HepG2 (cell line): ENCODE measurements around the gene HOXC5. TPM values are rescaled to one million over a fixed set of nuclear protein-coding genes. Genes with fewer than 3 reads are reported as not detected.

Experiments used
- ATAC-seq: fragments of 200-7000 bp; cut with Tn5 transposase; 3 replicates; pipeline ENCODE4 v1.9.1; 2020; ENCODE audit warnings: mild to moderate bottlenecking, moderate library complexity
- BruUV-seq: library from RNA; stranded (reverse); fragments of 400-500 nt; replicated peaks from 2 replicates; lab custom pipeline; 2021; lab: Mats Ljungman, UMichigan
- CTCF ChIA-PET: fragments of 300-600 bp; formaldehyde crosslinking; extraction: SDS; loops from one replicate; lab custom pipeline; 2021; ENCODE audit warnings: low total read pairs, inconsistent platforms, low intra/inter-chr PET ratio; lab: Yijun Ruan, JAX
- POLR2A ChIA-PET: fragments of 350-600 bp; sonication (Branson Sonifier 250); formaldehyde crosslinking; loops from one replicate; lab custom pipeline; 2020; ENCODE audit warnings: antibody characterized with exemption, inconsistent platforms; lab: Yijun Ruan, JAX
- DNase-seq: peaks from one replicate; pipeline ENCODE4 v3.0.0-alpha.2; 2015; ENCODE audit warnings: low spot score
- FAIRE-seq: peaks from 3 replicates; lab custom pipeline; 2011; peaks lifted over from hg19 to GRCh38; lab: Jason Lieb, UNC
- H2AFZ ChIP-seq: one replicate; pipeline ENCODE4 v1.6.1; 2011; ENCODE audit warnings: low read length, inconsistent platforms
- H3K27ac ChIP-seq: fragments of 300-600 bp; 3 replicates; pipeline ENCODE4 v1.8.0; 2011; ENCODE audit warnings: mixed run types, mild to moderate bottlenecking, mixed read lengths, low read length, inconsistent platforms; ENCODE audit not compliant: insufficient read depth; ENCODE audit errors: extremely low read length
- H3K27me3 ChIP-seq, 2 experiments: fragments of 200-600 bp in 1 of 2; 2 replicates in 1 of 2; 3 replicates in 1 of 2; pipeline versions ENCODE4 v1.6.0 to v1.8.0; 2011; ENCODE audit warnings: low read length in 2 of 2, mild to moderate bottlenecking in 2 of 2, moderate library complexity in 2 of 2, inconsistent platforms in 1 of 2; ENCODE audit not compliant: insufficient read depth in 2 of 2, control insufficient read depth in 1 of 2
- H3K36me3 ChIP-seq, 2 experiments: fragments of 200-600 bp in 1 of 2; replicated peaks in 1 of 2; 2 replicates in 1 of 2; 3 replicates in 1 of 2; pipeline versions ENCODE4 v1.5.1 to v1.8.0; 2011; ENCODE audit warnings: low read length in 2 of 2, inconsistent platforms in 1 of 2; ENCODE audit not compliant: insufficient read depth in 2 of 2, control insufficient read depth in 1 of 2
- H3K4me1 ChIP-seq: 2 replicates; pipeline ENCODE4 v1.5.1; 2012; ENCODE audit warnings: low read length, inconsistent platforms; ENCODE audit not compliant: insufficient read depth
- H3K4me2 ChIP-seq: 2 replicates; pipeline ENCODE4 v1.6.0; 2011; ENCODE audit warnings: low read depth, low read length, inconsistent platforms
- H3K4me3 ChIP-seq, 3 experiments: fragments of 200-600 bp in 1 of 3; sonication (generic), shearing (Covaris generic) in 1 of 3; replicated peaks in 1 of 3; 2 replicates each; pipeline ENCODE4 v1.5.1; 2011 to 2016; ENCODE audit warnings: low read length in 3 of 3, inconsistent platforms in 2 of 3, low read depth in 2 of 3, mild to moderate bottlenecking in 2 of 3, control low read depth in 1 of 3, mixed read lengths in 1 of 3; ENCODE audit not compliant: insufficient read depth in 1 of 3
- H3K79me2 ChIP-seq: one replicate; pipeline ENCODE4 v1.6.1; 2011; ENCODE audit warnings: low read length, inconsistent platforms; ENCODE audit not compliant: insufficient read depth
- H3K9ac ChIP-seq: 2 replicates; pipeline ENCODE4 v1.6.0; 2011; ENCODE audit warnings: mild to moderate bottlenecking, low read depth, low read length, inconsistent platforms; ENCODE audit not compliant: insufficient read depth
- H3K9me3 ChIP-seq: 2 replicates; pipeline ENCODE4 v1.5.1; 2012; ENCODE audit warnings: mild to moderate bottlenecking, low read length
- H4K20me1 ChIP-seq: 2 replicates; pipeline ENCODE4 v1.6.0; 2011; ENCODE audit warnings: inconsistent platforms, mild to moderate bottlenecking, low read length, moderate library complexity; ENCODE audit not compliant: insufficient read depth
- FOSL2 ChIP-seq: sonication (generic); formaldehyde crosslinking; IDR thresholded peaks from 2 replicates; pipeline ENCODE4 v1.4.0; 2020; ENCODE audit warnings: missing genetic modification reagents
- HMGA1 ChIP-seq: sonication (generic); formaldehyde crosslinking; conservative IDR thresholded peaks from 2 replicates; pipeline ENCODE4 v1.4.0; 2020; ENCODE audit warnings: missing genetic modification reagents
- RXRB ChIP-seq: IDR thresholded peaks from 2 replicates; pipeline ENCODE4 v1.6.1; 2016; ENCODE audit warnings: borderline replicate concordance, missing genetic modification reagents, missing compliant biosample characterization
- TAF1 ChIP-seq: sonication (generic); formaldehyde crosslinking; IDR thresholded peaks from 2 replicates; pipeline ENCODE4 v1.4.0; 2020; ENCODE audit warnings: missing genetic modification reagents
- ZBTB42 ChIP-seq: sonication (generic); formaldehyde crosslinking; IDR thresholded peaks from 2 replicates; pipeline ENCODE4 v1.5.0; 2020; ENCODE audit warnings: mild to moderate bottlenecking, missing genetic modification reagents
- ZNF367 ChIP-seq: sonication (generic); formaldehyde crosslinking; IDR thresholded peaks from 2 replicates; pipeline ENCODE4 v1.4.0; 2020; ENCODE audit warnings: missing genetic modification reagents, borderline replicate concordance
- WGBS: methylation state at CpG from one replicate; pipeline ENCODE4 v1.1.6; 2017; ENCODE audit warnings: low lambda C conversion rate; 5-methylcytosine and 5-hydroxymethylcytosine counted together
- in situ Hi-C: cut with HindIII; loops from 2 replicates; pipeline ENCODE4 v1.10.0; 2017; ENCODE audit warnings: low pct_unique_long_range_greater_than_20kb; ENCODE audit not compliant: extremely low pct_ligation_motif_present
- intact Hi-C: fragments of 100-400 bp; cut with micrococcal nuclease; formaldehyde crosslinking; loops from one replicate; pipeline ENCODE4 v1.10.0; 2022; ENCODE audit not compliant: unreplicated experiment
- polyA plus RNA-seq, 8 experiments: library from polyadenylated mRNA; depleted of rRNA in 3 of 8; stranded (reverse) in 7 of 8; unstranded in 1 of 8; fragments of >200 nt; fragmentation: Illumina TruSeq in 4 of 8; extraction: Trizol in 4 of 8; gene quantifications; 2 replicates each; pipeline versions ENCODE4 v1.2.1 to v1.2.3, GENCODE V29; 2011 to 2016; ENCODE audit warnings: low read depth in 4 of 8, missing spikeins in 1 of 8, mixed read lengths in 1 of 8; ENCODE audit not compliant: insufficient read depth in 1 of 8
- total RNA-seq, 5 experiments: library from RNA; depleted of rRNA; stranded (reverse); fragments of >200 nt; fragmentation: Illumina TruSeq; extraction: Trizol; gene quantifications; 2 replicates each; pipeline ENCODE4 v1.2.3, GENCODE V29; 2016; ENCODE audit warnings: low read depth in 1 of 5
- TF ChIP-seq, protein P1 (sequence below): sonication (generic); formaldehyde crosslinking; IDR thresholded peaks from 2 replicates; pipeline ENCODE4 v1.5.1; 2020; ENCODE audit warnings: missing genetic modification reagents, mild to moderate bottlenecking, borderline replicate concordance
- TF ChIP-seq, protein P2 (sequence below): IDR thresholded peaks from 2 replicates; pipeline ENCODE4 v1.6.1; 2018; ENCODE audit warnings: missing genetic modification reagents, mild to moderate bottlenecking, missing compliant biosample characterization

HOXC5 gene
- total and polyA plus RNA-seq, 2 of the 13 experiments (the other 11 are each of a cell fraction or from before 2014, with no cell fraction given) = not detected

DNA sequence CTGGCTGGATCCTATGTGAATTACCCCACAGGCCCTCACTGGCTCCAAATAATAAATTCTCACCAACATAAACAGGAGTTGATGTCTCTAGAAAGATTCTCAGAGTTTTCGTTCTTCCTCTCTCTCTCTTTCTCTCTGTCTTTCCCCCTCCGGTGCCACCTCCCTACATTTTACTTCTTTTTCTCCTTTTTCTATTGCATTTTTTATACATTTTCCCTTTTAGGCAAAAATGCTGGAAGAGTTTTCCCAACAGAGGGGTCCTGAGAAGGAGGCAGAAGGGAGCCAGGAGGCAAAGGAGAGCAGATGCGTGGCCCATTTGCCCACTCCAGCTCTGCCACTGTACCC, 5.4 kb upstream of the HOXC5 start:
- ChIA-PET CTCF (no interaction called here), POLR2A (no interaction called here)
- ATAC-seq (no peak), FAIRE-seq (no peak)
- no peak overlapping the region for H3K4me2 ChIP-seq
- WGBS = 36% methylated on average over 3 of the region's 3 CpGs
- H3K27ac ChIP-seq = no peak overlapping the region
- H2AFZ ChIP-seq = no peak overlapping the region
- H3K9ac ChIP-seq = no peak overlapping the region
- H3K27me3 ChIP-seq = peaks cover 4 to 89% of the 10 kb centered on the region in 2 experiments; a peak in 4 of 5 replicates
- in situ Hi-C loops = no loop called here
- no peak overlapping the region for H3K4me3 ChIP-seq
- H3K4me1 ChIP-seq = no peaks in the 10 kb centered on the region
- no peaks in the 10 kb centered on the region for H4K20me1 ChIP-seq
- BruUV-seq = no TSS peak
- TF ChIP-seq ZNF367 = no peak
- TF ChIP-seq, protein P1, sequence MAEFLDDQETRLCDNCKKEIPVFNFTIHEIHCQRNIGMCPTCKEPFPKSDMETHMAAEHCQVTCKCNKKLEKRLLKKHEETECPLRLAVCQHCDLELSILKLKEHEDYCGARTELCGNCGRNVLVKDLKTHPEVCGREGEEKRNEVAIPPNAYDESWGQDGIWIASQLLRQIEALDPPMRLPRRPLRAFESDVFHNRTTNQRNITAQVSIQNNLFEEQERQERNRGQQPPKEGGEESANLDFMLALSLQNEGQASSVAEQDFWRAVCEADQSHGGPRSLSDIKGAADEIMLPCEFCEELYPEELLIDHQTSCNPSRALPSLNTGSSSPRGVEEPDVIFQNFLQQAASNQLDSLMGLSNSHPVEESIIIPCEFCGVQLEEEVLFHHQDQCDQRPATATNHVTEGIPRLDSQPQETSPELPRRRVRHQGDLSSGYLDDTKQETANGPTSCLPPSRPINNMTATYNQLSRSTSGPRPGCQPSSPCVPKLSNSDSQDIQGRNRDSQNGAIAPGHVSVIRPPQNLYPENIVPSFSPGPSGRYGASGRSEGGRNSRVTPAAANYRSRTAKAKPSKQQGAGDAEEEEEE (CRISPR knock-in tag) = no peak
- no peak for TF ChIP-seq TAF1
- no peak for TF ChIP-seq FOSL2 (CRISPR knock-in tag)
- no peak for TF ChIP-seq HMGA1 (CRISPR knock-in tag)
- TF ChIP-seq RXRB (CRISPR knock-in tag) = no peak
- TF ChIP-seq, protein P2, sequence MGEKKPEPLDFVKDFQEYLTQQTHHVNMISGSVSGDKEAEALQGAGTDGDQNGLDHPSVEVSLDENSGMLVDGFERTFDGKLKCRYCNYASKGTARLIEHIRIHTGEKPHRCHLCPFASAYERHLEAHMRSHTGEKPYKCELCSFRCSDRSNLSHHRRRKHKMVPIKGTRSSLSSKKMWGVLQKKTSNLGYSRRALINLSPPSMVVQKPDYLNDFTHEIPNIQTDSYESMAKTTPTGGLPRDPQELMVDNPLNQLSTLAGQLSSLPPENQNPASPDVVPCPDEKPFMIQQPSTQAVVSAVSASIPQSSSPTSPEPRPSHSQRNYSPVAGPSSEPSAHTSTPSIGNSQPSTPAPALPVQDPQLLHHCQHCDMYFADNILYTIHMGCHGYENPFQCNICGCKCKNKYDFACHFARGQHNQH (CRISPR knock-in tag) = no peak
- TF ChIP-seq ZBTB42 = no peak
- TF ChIP-seq, all 625 proteins: peak for 0
- no peak for DNase-seq
- no peaks in the 10 kb centered on the region for H3K9me3 ChIP-seq
- no peaks in the 10 kb centered on the region for H3K36me3 ChIP-seq
- no peaks in the 10 kb centered on the region for H3K79me2 ChIP-seq
- intact Hi-C loops = no loop called here
